Caco-2 (cell line): ENCODE measurements around the gene EGFR. TPM values are rescaled to one million over a fixed set of nuclear protein-coding genes. Genes with fewer than 3 reads are reported as not detected.

ENCODE experiments used
- BruUV-seq: library from RNA; stranded (reverse); fragments of 400-500 nt; replicated peaks from 2 replicates; lab custom pipeline; 2021; lab: Mats Ljungman, UMichigan
- CTCF ChIA-PET: fragments of 300-600 bp; sonication (Branson Sonifier 250); formaldehyde crosslinking; loops from one replicate; lab custom pipeline; 2022; ENCODE audit warnings: antibody characterized with exemption; lab: Charles Lee
- POLR2A ChIA-PET: fragments of 300-600 bp; sonication (Branson Sonifier 250); formaldehyde crosslinking; loops from one replicate; lab custom pipeline; 2022; ENCODE audit warnings: antibody characterized with exemption; lab: Charles Lee
- DNase-seq, 2 experiments: peaks; one replicate each; pipeline versions ENCODE4 v3.0.0 to v3.0.0-alpha.2; 2020 to 2022
- H3K27me3 ChIP-seq: replicated peaks from 2 replicates; pipeline ENCODE4 v1.6.0; 2011; ENCODE audit warnings: low read length; ENCODE audit not compliant: control insufficient read depth, insufficient read depth
- H3K36me3 ChIP-seq: 2 replicates; pipeline ENCODE4 v1.5.1; 2011; ENCODE audit warnings: low read length; ENCODE audit not compliant: control insufficient read depth, insufficient read depth
- H3K4me1 ChIP-seq: fragments of 250-450 bp; sonication (Bioruptor Pico); 2 replicates; pipeline ENCODE4 v1.5.1; 2020; ENCODE audit warnings: mild to moderate bottlenecking
- H3K4me3 ChIP-seq: 2 replicates; pipeline ENCODE4 v1.5.1; 2011; ENCODE audit warnings: low read depth, mild to moderate bottlenecking, control low read depth, low read length
- H3K9me3 ChIP-seq: fragments of 250-450 bp; sonication (Bioruptor Pico); 2 replicates; pipeline ENCODE4 v1.5.1; 2020; ENCODE audit warnings: mild to moderate bottlenecking, moderate library complexity
- H3K27ac Mint-ChIP-seq: one replicate; pipeline ENCODE4 v1.8.0; 2022; ENCODE audit warnings: mixed read lengths; ENCODE audit not compliant: unreplicated experiment
- H3K27me3 Mint-ChIP-seq: one replicate; pipeline ENCODE4 v1.8.0; 2022; ENCODE audit warnings: mixed read lengths; ENCODE audit not compliant: insufficient read depth, unreplicated experiment
- H3K36me3 Mint-ChIP-seq: one replicate; pipeline ENCODE4 v1.8.0; 2022; ENCODE audit warnings: mild to moderate bottlenecking, mixed read lengths; ENCODE audit not compliant: insufficient read depth, unreplicated experiment
- H3K4me1 Mint-ChIP-seq: one replicate; pipeline ENCODE4 v1.8.0; 2022; ENCODE audit warnings: low read depth, mixed read lengths; ENCODE audit not compliant: unreplicated experiment
- H3K4me3 Mint-ChIP-seq: one replicate; pipeline ENCODE4 v1.8.0; 2022; ENCODE audit warnings: mild to moderate bottlenecking, moderate library complexity, mixed read lengths; ENCODE audit not compliant: unreplicated experiment
- H3K9me3 Mint-ChIP-seq: one replicate; pipeline ENCODE4 v1.8.0; 2022; ENCODE audit warnings: mixed read lengths; ENCODE audit not compliant: unreplicated experiment
- intact Hi-C: fragments of 100-400 bp; cut with micrococcal nuclease; formaldehyde crosslinking; loops from one replicate; pipeline ENCODE4 v1.10.0; 2022; ENCODE audit not compliant: unreplicated experiment
- total RNA-seq: library from RNA; stranded (reverse); gene quantifications from 2 replicates; pipeline ENCODE4 v1.2.3, GENCODE V29; 2022
- TF ChIP-seq, protein P1 (sequence below), 2 experiments: fragments of 200-600 bp in 1 of 2; IDR thresholded peaks; 1 replicate in 1 of 2; 2 replicates in 1 of 2; pipeline versions ENCODE4 v1.5.1 to v1.8.0; 2011 to 2022; ENCODE audit warnings: antibody characterized with exemption in 1 of 2, control low read depth in 1 of 2, inconsistent platforms in 1 of 2, low read depth in 1 of 2, low read length in 1 of 2, mild to moderate bottlenecking in 1 of 2, moderate library complexity in 1 of 2; ENCODE audit not compliant: insufficient read depth in 1 of 2, severe bottlenecking in 1 of 2, unreplicated experiment in 1 of 2

Gene EGFR
- total RNA-seq, 1 experiment from 2014 or later: 60.1 TPM

DNA sequence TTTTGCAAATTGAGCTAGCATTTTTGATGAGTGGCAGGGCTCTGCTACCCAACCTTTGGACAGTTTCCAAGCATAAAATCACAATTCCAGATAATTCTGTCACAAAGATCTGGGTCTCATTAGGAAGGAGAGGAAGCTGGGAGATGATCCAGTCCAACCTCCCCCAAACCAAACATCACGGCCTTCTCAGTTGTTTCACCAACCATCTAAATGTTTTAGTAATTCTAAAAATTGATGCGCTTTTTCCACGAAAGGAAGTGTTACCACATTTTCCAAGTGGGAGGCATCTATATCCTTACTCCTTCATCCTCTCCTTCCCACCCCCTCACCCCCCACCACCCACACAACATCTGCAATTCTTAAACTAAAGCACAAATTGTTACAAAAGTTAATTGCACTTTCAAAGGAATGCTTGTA, 108.3 kb downstream of the EGFR start:
- Mint-ChIP-seq H3K4me1 (peaks cover 11% of the 10 kb centered on the region), H3K27ac (no peak overlapping the region), H3K9me3 (no peaks in the 10 kb centered on the region), H3K36me3 (peaks cover 5% of the 10 kb centered on the region), H3K27me3 (no peaks in the 10 kb centered on the region), H3K4me3 (no peak overlapping the region)
- BruUV-seq: no TSS peak
- no peak for DNase-seq
- intact Hi-C loops: no loop called here
- H3K9me3 ChIP-seq: no peaks in the 10 kb centered on the region
- no peaks in the 10 kb centered on the region for H3K36me3 ChIP-seq
- ChIA-PET POLR2A (no interaction called here), CTCF (no interaction called here)
- TF ChIP-seq, protein P1, sequence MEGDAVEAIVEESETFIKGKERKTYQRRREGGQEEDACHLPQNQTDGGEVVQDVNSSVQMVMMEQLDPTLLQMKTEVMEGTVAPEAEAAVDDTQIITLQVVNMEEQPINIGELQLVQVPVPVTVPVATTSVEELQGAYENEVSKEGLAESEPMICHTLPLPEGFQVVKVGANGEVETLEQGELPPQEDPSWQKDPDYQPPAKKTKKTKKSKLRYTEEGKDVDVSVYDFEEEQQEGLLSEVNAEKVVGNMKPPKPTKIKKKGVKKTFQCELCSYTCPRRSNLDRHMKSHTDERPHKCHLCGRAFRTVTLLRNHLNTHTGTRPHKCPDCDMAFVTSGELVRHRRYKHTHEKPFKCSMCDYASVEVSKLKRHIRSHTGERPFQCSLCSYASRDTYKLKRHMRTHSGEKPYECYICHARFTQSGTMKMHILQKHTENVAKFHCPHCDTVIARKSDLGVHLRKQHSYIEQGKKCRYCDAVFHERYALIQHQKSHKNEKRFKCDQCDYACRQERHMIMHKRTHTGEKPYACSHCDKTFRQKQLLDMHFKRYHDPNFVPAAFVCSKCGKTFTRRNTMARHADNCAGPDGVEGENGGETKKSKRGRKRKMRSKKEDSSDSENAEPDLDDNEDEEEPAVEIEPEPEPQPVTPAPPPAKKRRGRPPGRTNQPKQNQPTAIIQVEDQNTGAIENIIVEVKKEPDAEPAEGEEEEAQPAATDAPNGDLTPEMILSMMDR (IDR thresholded peaks at IDR 0.05; ENCODE audit: insufficient read depth in 1 of 2, low read depth in 1 of 2, low read length in 1 of 2, severe bottlenecking in 1 of 2, unreplicated experiment in 1 of 2): no peak
- peaks cover 27% of the 10 kb centered on the region for H3K4me1 ChIP-seq
- H3K4me3 ChIP-seq: no peak overlapping the region
- H3K27me3 ChIP-seq: no peaks in the 10 kb centered on the region

DNA sequence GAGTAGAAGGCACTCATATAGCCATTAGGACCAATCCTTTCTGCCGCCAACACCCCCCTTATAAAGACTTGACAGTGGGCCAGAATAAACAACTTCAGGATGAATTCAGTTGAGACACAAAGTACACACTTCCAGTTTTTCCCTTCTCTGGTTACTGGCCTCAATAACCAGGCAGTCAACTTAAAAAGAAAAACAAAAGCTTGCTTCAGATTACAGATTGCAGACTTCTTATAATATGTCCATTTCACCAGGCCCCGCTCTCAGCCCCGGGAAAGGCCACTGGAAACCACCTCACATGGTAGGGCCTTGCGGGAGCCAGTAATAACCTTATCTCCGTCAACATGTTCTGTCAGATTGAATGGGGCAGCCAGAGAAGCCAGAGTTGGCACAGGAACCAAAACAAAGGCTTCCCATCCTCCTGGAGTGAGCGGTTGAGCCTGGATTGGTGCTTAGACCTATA, 108.8 kb downstream of the EGFR start:
- intact Hi-C loops: no loop called here
- POLR2A ChIA-PET: no interaction called here

DNA sequence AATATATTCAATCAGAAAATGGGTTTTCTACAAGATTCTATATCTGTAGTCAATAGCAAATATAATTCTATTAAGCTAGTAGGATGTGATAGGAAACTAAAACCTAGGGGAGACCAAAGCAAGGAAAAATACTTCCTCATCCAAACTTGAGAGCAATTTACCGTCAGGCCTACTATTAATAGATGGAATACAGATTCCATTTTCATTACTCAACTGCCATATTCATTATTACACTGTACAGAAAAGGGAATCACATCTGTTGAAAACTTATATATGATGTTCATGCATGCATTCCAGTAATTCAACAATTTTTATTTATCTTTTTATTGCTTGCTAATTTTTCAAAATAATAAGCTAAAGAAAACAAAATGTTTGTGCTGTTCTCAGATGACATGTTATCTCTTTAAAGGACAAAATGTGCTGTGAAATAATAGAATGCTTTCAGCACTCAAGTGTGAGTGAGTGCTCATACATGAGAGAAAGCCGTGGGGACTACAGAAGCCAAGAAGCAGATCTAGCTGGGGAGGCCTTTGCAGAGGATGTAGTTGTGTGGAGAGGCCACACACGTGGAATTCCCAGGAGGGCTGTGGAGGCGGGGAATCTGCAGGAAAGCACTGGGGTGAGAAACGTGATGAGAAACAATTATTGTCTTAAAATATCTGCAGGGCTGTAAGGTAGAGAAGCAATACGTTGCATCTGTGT, 110.0 kb downstream of the EGFR start:
- no peak overlapping the region for H3K4me3 Mint-ChIP-seq

More for the DNA sequence above, 108.8 kb downstream of the EGFR start:
- Histone ChIP-seq H3K9me3 (no peaks in the 10 kb centered on the region), H3K4me1 (peaks cover 30% of the 10 kb centered on the region), H3K4me3 (no peak overlapping the region), H3K36me3 (no peaks in the 10 kb centered on the region), H3K27me3 (no peaks in the 10 kb centered on the region)
- no peak for DNase-seq
- Mint-ChIP-seq H3K36me3 (peaks cover 1% of the 10 kb centered on the region), H3K4me3 (no peak overlapping the region), H3K27me3 (no peaks in the 10 kb centered on the region), H3K9me3 (no peaks in the 10 kb centered on the region), H3K27ac (no peak overlapping the region), H3K4me1 (peaks cover 13% of the 10 kb centered on the region)
- BruUV-seq: no TSS peak
- CTCF ChIA-PET: no interaction called here
- TF ChIP-seq, protein P1 (IDR thresholded peaks at IDR 0.05; ENCODE audit: insufficient read depth in 1 of 2, low read depth in 1 of 2, low read length in 1 of 2, severe bottlenecking in 1 of 2, unreplicated experiment in 1 of 2): no peak

More for the DNA sequence above, 110.0 kb downstream of the EGFR start:
- Mint-ChIP-seq H3K27me3 (no peaks in the 10 kb centered on the region), H3K9me3 (no peaks in the 10 kb centered on the region), H3K36me3 (no peaks in the 10 kb centered on the region), H3K4me1 (peaks cover 24% of the 10 kb centered on the region), H3K27ac (no peak overlapping the region)
- no peak overlapping the region for H3K4me3 ChIP-seq
- ChIA-PET POLR2A (no interaction called here), CTCF (interaction anchor here (0.6 kb wide), 1 partner anchor 355 kb away, joined by 3 read pairs; no protein-coding TSS in a partner anchor)
- TF ChIP-seq, protein P1 (IDR thresholded peaks at IDR 0.05; ENCODE audit: insufficient read depth in 1 of 2, low read depth in 1 of 2, low read length in 1 of 2, severe bottlenecking in 1 of 2, unreplicated experiment in 1 of 2): no peak
- BruUV-seq: no TSS peak
- no peaks in the 10 kb centered on the region for H3K36me3 ChIP-seq
- DNase-seq: no peak
- no peaks in the 10 kb centered on the region for H3K27me3 ChIP-seq
- no peaks in the 10 kb centered on the region for H3K9me3 ChIP-seq
- intact Hi-C loops: no loop called here
- H3K4me1 ChIP-seq: peaks cover 40% of the 10 kb centered on the region
